NCI-H1048 (cell line): ENCODE measurements around the gene CTCF.

Source experiments
- DNase-seq: peaks from one replicate; lab custom pipeline; 2025; lab: John Stamatoyannopoulos, UW

CTCF gene

DNA sequence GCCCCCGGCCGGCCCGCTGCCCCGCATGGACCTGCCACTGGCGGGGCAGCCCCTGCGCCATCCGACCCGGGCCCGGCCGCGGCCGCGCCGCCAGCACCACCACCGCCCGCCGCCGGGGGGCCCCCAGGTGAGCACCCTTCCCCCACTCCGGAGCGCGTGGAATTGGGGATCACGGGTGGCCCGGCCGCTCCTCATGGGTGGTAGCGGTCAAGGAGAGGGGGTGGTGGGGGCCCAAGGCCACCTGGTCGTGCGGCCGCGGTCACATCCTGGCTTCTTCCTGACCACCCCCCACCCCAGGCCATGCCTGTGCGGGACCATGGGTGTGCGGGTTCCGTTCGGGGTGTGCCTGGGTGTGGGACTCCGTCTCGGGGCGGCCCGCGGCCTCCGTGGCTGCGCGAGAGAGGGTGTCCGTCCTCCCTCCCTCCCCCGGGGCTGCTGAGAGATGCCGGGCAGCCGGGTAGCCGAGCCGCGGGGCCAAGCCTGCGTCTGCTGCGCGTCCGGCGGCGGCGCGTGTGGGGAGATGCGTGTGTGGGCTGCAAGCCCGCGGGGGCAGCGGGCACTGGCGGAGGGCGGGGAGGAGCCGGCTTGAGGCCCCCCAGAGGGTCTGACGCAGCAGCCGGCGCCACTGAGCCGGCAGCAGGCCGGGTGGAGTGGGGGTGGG, 90.9 kb downstream of the CTCF start:
- no peak for DNase-seq

DNA sequence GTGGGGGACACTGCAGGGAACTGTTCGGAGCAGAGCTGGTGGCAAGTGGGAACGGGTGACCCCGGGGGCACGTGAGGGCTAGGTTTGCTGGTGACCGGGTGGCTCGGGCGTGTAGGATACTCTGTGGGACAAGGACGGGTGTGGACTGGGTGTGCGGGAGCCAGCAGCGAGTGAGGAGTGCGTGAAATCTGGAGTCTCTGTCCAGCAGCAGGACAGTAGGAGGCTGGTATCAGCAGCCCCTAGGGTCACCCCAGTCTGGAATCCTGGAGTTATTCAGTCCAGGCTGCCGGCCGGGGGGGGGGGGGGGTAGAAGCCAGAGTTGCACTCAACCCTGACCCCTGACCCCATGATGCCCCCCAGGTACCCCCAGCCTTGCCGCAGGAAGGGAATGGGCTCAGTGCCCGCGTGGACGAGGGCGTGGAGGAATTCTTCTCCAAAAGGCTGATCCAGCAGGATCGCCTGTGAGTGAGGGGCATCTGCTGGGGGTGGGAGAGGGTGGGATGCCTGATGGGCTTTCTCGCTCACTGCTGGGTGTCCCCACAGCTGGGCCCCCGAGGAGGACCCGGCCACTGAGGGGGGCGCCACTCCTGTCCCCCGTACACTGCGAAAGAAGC, 91.6 kb downstream of the CTCF start:
- DNase-seq: no peak

DNA sequence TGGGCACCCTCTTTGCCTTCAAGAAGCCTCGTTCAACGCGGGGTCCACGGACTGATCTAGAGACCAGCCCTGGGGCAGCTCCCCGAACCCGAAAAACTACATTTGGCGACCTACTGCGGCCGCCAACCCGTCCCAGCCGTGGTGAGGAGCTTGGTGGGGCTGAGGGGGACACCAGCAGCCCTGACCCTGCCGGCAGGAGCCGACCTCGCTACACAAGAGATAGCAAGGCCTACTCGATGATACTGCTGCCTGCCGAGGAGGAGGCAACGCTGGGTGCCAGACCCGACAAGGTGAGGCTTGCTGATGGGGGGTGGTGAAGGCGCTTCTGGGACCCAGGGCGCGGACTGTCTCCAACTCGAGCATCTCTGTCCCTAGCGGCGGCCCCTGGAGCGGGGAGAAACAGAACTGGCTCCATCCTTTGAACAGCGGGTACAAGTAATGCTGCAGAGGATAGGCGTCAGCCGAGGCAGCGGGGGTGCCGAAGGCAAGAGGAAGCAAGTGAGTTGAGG, 92.1 kb downstream of the CTCF start:
- DNase-seq: no peak

GRCh38 chr16:67655363-67655762, 93.0 kb downstream of the CTCF start:
- no peak for DNase-seq

DNA sequence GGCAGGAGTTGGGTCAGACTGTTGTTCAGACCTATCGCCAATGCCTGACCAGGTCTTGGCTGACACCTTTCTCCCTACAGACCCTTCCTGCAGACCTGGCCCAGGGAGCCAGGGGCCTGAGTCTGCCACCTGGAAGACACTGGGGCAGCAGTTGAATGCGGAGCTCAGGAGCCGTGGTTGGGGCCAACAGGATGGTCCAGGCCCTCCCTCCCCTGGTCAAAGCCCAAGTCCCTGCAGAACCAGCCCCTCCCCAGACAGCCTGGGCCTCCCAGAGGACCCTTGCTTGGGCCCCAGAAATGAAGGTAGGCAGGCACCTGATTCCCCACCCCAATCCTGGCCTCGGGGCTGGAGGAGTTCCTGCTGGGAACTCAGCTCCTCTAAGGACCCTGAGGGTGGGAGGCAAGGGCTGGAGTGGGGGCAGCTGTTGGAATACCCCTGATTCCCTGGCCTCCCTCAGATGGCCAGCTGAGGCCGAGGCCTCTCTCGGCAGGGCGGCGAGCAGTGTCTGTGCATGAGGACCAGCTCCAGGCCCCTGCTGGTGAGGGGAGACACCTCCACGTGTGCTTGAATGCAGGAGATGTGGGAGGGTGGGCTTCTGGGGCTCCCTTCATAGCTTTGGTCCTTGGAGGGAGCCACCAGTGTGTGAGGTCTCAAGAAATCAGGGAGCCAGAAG, 94.2 kb downstream of the CTCF start:
- DNase-seq: no peak

DNA sequence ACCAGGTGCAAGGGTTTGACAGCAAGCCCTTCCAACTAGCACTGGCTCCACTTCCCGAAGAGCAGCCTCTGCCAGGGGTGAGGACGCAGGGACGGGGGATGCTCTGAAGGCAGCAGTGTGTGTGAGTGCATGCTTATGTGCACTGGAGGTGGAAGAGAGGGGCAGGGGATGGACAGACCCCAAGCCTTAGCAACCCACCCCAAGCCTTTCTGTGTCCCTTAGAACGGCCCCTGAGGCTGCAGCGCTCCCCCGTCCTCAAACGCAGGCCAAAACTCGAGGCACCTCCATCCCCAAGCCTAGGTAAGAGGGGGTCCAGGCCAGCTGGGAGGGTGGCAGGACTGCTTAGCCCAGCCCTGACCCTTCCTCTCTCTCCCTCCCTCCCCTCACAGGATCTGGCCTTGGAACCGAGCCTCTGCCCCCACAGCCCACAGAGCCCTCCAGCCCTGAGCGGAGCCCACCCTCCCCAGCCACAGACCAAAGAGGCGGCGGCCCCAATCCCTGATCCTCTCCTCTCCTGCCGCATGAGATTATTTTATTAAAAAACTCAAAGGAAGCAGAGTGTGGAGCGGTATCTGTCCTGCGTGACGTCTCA, 94.8 kb downstream of the CTCF start:
- DNase-seq: no peak

GRCh38 chr16:67657751-67658518, 95.6 kb downstream of the CTCF start:
- DNase-seq: no peak

- no peak for DNase-seq
Observed at GRCh38 chr16:67658849-67659674, 96.7 kb downstream of the CTCF start.

DNA sequence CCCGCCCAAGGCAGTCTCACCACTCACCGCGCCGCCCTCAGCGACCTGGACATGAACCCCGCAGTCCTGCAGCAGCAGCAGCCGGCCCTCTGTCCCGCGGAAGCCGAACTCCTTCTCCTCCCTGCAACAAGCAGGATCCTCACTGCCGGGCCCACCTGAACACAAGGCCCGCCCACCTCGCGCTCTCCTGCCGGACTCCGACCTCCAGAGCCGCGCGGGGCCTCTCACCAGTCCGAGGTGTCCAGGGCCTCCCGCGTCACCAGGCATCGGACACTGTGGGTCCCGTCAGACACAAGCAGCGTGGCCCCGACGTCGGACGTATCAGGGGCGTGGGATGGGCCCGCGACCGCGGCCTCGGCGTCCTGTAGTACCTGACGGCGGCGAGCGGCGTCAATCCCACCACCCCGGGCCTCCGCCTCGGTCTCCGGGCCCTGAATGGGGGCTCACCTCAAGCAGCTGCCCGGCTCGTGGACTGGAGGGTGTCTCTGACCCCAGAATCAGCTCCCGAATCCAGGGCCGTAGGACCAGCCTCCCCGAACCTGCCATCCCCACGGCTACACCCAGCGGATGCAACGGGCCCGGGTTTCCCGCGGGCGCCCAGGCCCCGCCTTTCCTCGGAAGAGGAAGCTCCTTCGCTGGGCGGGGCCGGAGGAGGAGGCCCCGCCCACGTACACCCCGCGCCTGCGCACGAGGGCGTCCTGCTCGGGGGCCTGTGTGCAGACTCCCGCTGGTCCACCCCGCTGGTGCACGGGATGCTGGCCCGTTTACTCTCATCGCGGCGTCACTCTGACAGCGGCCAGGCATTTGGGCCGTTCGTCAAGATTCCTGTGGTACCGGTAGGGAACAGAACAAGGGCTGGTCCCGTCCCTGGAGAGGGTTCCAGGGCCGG, 97.6 kb downstream of the CTCF start, which contains the start of gene ACD:
TSS of gene ACD (minus strand) at position 586 of the 889 bp plus-strand sequence. CDS start at position 546, 40 bp downstream.
- DNase-seq: peak; percentile 45

GRCh38 chr16:67660564-67661028, 98.3 kb downstream of the CTCF start, which contains the start of gene PARD6A:
Gene PARD6A (plus strand): TSS chr16:67660960. CDS start chr16:67661039, 79 bp downstream.
- peak; percentile 89 for DNase-seq

DNA sequence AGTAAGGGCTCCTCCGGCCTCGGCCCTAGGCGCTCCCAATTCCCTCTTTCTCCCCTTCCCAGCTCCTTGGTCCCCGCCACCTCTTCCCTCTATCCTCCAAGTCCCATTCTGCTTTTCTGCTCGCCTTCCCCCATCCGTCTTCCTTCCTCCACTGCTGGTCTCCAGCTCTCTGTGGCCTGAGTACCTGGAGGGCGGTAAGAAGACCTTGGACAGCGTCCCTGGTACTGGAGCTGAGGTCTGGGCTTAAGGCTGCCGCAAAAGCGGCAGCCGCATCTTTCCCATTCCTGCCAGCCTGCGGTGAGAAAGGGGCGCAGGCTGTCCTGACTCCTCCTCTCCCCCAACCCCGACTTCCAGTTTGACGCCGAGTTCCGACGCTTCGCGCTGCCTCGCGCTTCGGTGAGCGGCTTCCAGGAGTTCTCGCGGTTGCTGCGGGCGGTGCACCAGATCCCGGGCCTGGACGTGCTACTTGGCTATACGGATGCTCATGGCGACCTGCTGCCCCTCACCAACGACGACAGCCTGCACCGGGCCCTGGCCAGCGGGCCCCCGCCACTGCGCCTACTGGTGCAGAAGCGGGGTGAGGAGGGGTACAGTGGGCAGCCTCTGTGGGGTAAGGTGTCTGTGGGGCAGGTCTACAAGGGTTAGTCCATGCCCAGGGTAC, 98.9 kb downstream of the CTCF start:
- DNase-seq: no peak

- DNase-seq: no peak
Observed at GRCh38 chr16:67661886-67662652, 99.7 kb downstream of the CTCF start.

- no peak for DNase-seq
Observed at GRCh38 chr16:67662653-67663010, 100.3 kb downstream of the CTCF start.

DNA sequence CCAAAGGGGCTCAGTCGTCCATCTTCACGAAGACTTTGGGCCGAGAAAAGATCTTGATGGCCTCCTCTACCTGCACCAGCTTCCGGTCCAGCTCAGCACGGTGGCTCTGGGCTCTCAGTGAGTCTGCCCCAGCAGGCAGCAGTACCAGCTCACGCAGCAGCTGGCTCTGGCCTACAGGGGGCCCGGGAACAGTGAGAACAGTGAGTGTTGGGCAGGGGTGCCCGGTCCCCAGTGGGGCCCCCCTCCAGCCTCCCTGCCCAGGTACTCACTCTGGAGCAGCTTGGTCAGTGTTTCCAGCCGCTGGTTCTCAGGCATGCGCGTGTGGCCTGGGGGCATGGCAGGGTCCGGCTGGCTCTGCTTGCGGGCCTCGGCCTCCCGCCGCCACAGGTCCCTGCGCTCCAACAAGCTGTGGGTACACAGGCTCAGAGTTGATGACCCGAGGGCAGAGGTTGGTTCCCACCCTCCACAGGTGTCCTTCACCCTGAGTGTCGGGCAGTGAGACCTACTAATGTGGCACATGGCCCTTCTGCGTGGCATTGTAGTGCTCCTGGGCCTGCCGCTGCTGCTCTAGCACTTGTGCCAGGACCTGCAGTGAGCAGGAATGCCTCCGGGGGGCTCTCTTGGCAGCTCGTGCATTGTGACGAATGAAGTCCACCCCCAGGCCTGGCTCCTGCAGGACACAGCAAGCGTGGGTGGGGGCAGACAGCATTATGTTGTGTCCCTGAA, 101.0 kb downstream of the CTCF start:
- DNase-seq: no peak

DNA sequence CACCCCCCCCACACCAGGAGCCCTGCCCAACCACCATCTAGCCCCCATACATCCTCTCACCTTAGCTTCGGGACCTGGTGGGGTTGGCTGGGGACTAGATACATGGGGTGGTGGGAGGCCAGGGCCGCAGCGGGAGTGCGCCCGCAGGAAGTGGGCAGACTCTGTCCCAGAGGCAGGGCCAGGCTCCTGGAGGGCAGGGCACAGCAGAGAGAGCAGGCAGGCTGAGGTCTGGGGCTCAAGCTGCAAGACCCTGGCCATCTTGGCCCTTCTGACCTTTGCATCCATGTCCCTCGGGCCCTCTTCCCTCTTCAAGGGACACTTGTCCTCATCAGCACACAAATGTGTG, 101.5 kb downstream of the CTCF start:
- DNase-seq: no peak

- DNase-seq: no peak
Observed at GRCh38 chr16:67664258-67664657, 101.9 kb downstream of the CTCF start.

DNA sequence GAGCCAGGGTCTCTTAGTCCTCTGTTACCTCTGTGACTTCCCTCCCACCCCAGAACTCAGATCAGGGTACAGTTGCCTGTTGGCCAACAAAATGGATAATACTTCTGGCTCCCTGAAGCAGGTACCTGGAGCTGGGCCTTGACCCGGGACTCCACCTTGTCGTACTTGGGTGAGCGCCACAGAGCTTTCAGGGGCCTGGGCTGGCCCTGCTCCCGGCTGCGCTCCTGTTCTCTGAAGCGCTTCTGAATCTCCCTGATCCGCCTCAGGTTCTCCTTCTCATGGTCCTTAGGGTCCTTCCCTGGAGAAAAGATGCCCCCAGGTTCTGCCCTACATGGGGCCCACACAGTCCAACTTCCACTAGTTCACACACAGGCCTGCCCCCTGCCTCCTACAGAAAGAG, 102.5 kb downstream of the CTCF start:
- no peak for DNase-seq

- no peak for DNase-seq
Observed at GRCh38 chr16:67665598-67665997, 103.3 kb downstream of the CTCF start.
